Measurements from ENCODE around the gene KDM3B. TPM values are rescaled to one million over a fixed set of nuclear protein-coding genes. Genes with fewer than 3 reads are reported as not detected.

The KDM3B gene
- total and polyA plus RNA-seq, 9 of the 15 experiments (the other 6 are each of a cell fraction or from before 2014, with no cell fraction given): 13.8 to 62.8 (median 41.9) TPM

- TF ChIP-seq CHD7 (IDR thresholded peaks at IDR 0.05; ENCODE audit: low read depth, low read length): no peak
- no peak for TF ChIP-seq TCF3 (CRISPR knock-in tag; IDR thresholded peaks at IDR 0.05)
- no peak for TF ChIP-seq ZNF311 (CRISPR knock-in tag; IDR thresholded peaks at IDR 0.05)
- TF ChIP-seq, protein P1, sequence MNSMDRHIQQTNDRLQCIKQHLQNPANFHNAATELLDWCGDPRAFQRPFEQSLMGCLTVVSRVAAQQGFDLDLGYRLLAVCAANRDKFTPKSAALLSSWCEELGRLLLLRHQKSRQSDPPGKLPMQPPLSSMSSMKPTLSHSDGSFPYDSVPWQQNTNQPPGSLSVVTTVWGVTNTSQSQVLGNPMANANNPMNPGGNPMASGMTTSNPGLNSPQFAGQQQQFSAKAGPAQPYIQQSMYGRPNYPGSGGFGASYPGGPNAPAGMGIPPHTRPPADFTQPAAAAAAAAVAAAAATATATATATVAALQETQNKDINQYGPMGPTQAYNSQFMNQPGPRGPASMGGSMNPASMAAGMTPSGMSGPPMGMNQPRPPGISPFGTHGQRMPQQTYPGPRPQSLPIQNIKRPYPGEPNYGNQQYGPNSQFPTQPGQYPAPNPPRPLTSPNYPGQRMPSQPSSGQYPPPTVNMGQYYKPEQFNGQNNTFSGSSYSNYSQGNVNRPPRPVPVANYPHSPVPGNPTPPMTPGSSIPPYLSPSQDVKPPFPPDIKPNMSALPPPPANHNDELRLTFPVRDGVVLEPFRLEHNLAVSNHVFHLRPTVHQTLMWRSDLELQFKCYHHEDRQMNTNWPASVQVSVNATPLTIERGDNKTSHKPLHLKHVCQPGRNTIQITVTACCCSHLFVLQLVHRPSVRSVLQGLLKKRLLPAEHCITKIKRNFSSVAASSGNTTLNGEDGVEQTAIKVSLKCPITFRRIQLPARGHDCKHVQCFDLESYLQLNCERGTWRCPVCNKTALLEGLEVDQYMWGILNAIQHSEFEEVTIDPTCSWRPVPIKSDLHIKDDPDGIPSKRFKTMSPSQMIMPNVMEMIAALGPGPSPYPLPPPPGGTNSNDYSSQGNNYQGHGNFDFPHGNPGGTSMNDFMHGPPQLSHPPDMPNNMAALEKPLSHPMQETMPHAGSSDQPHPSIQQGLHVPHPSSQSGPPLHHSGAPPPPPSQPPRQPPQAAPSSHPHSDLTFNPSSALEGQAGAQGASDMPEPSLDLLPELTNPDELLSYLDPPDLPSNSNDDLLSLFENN (IDR thresholded peaks at IDR 0.05; ENCODE audit: low read depth in 2 of 2, low read length in 2 of 2): peak in 1 of 2 experiments; percentile 93; a peak in 2 of 4 replicates
- TF ChIP-seq TSC22D4 (tag; IDR thresholded peaks at IDR 0.05): no peak
- TF ChIP-seq KDM5B (IDR thresholded peaks at IDR 0.05; ENCODE audit: insufficient replicate concordance, low read depth, low read length): peak; percentile 99
- no peak for TF ChIP-seq STAT5A (IDR thresholded peaks at IDR 0.05; ENCODE audit: borderline replicate concordance, low read length)
- TF ChIP-seq CTBP1 (IDR thresholded peaks at IDR 0.05; ENCODE audit: borderline replicate concordance): peak; percentile 71
- TF ChIP-seq HNRNPH1 (optimal IDR thresholded peaks at IDR 0.05; ENCODE audit: low read depth, low read length): no peak
- peak; percentile 97 for TF ChIP-seq NEUROD1 (IDR thresholded peaks at IDR 0.05; ENCODE audit: borderline replicate concordance, low read depth, low read length, partially characterized antibody)
- 0 out of 4 replicates have a peak, but pooled peaks of 1 of the 2 experiments have one; percentile 21 for TF ChIP-seq CSDE1 (IDR thresholded peaks at IDR 0.05)
- no peak for TF ChIP-seq ZNF696 (CRISPR knock-in tag; conservative IDR thresholded peaks at IDR 0.05)
- no peak; the same call in 1 of the 2 replicates for TF ChIP-seq ZNF274 (IDR thresholded peaks at IDR 0.05; ENCODE audit: borderline replicate concordance, low read depth, low read length)
These were observed 14.6 kb upstream of the KDM3B start, which contains the start of gene FAM53C (continued) for GRCh38 chr5:138337685-138338410.
